IPS DF 6.9 (cell line): ENCODE results near the gene BPIFA1.
A peak's percentile ranks its signal among the peaks of the same experiment; 100 is the strongest.

Experiments used
- DNase-seq: peaks from one replicate; pipeline ENCODE4 v3.0.0-alpha.2; 2013; ENCODE audit warnings: low read depth, low spot score
- H3K27ac ChIP-seq: one replicate; pipeline ENCODE4 v1.5.1; 2013; ENCODE audit warnings: low read length, control low read depth
- H3K27me3 ChIP-seq: 2 replicates; pipeline ENCODE4 v1.6.1; 2013; ENCODE audit warnings: mild to moderate bottlenecking, low read length; ENCODE audit not compliant: control insufficient read depth, insufficient read depth
- H3K36me3 ChIP-seq: 2 replicates; pipeline ENCODE4 v1.6.1; 2013; ENCODE audit warnings: low read length; ENCODE audit not compliant: control insufficient read depth, insufficient read depth
- H3K4me1 ChIP-seq: 2 replicates; pipeline ENCODE4 v1.6.1; 2013; ENCODE audit warnings: low read length; ENCODE audit not compliant: control insufficient read depth, insufficient read depth
- H3K4me3 ChIP-seq: 2 replicates; pipeline ENCODE4 v1.5.1; 2013; ENCODE audit warnings: mild to moderate bottlenecking, low read length
- H3K9me3 ChIP-seq: 2 replicates; pipeline ENCODE4 v1.6.1; 2013; ENCODE audit warnings: low read length, inconsistent platforms; ENCODE audit not compliant: control insufficient read depth, insufficient read depth
- WGBS: extraction: QIAGEN DNeasy Blood & Tissue Kit; methylation state at CpG from one replicate; pipeline ENCODE4 v1.1.7; 2013; ENCODE audit warnings: mixed read lengths, missing lambda C conversion rate; ENCODE audit not compliant: insufficient read length, insufficient coverage; 5-methylcytosine and 5-hydroxymethylcytosine counted together

BPIFA1 gene

GRCh38 chr20:33284284-33284683, 48.5 kb downstream of the BPIFA1 start:
- DNase-seq = no peak
- Histone ChIP-seq H3K27me3 (no peaks in the 10 kb centered on the region), H3K4me3 (no peak overlapping the region), H3K27ac (no peak overlapping the region), H3K36me3 (no peaks in the 10 kb centered on the region), H3K4me1 (no peaks in the 10 kb centered on the region; the same call in 1 of the 2 replicates), H3K9me3 (no peaks in the 10 kb centered on the region)
- WGBS = no CpG with 5 or more reads among the region's 4 CpGs

- H3K36me3 ChIP-seq = no peaks in the 10 kb centered on the region
- no peaks in the 10 kb centered on the region for H3K27me3 ChIP-seq
- WGBS = no CpG with 5 or more reads among the region's 2 CpGs
- no peaks in the 10 kb centered on the region; the same call in 1 of the 2 replicates for H3K4me1 ChIP-seq
- no peaks in the 10 kb centered on the region for H3K9me3 ChIP-seq
- H3K27ac ChIP-seq = no peak overlapping the region
- H3K4me3 ChIP-seq = no peak overlapping the region
- no peak for DNase-seq
These were observed 49.1 kb downstream of the BPIFA1 start for GRCh38 chr20:33284937-33285336.

- Histone ChIP-seq H3K27me3 (no peaks in the 10 kb centered on the region), H3K4me3 (no peak overlapping the region), H3K36me3 (no peaks in the 10 kb centered on the region), H3K4me1 (no peaks in the 10 kb centered on the region; the same call in 1 of the 2 replicates), H3K9me3 (no peaks in the 10 kb centered on the region), H3K27ac (no peak overlapping the region)
- WGBS = no CpG with 5 or more reads among the region's 10 CpGs
- no peak for DNase-seq
These were observed 50.2 kb downstream of the BPIFA1 start for GRCh38 chr20:33285861-33286495.

- H3K4me1 ChIP-seq = no peaks in the 10 kb centered on the region; the same call in 1 of the 2 replicates
- no peak overlapping the region for H3K4me3 ChIP-seq
- no peak for DNase-seq
- no peaks in the 10 kb centered on the region for H3K27me3 ChIP-seq
- H3K9me3 ChIP-seq = no peaks in the 10 kb centered on the region
- H3K36me3 ChIP-seq = no peaks in the 10 kb centered on the region
- H3K27ac ChIP-seq = no peak overlapping the region
These were observed 52.1 kb downstream of the BPIFA1 start for GRCh38 chr20:33287884-33288283.

- Histone ChIP-seq H3K36me3 (no peaks in the 10 kb centered on the region), H3K27ac (no peak overlapping the region), H3K4me3 (no peak overlapping the region), H3K27me3 (no peaks in the 10 kb centered on the region), H3K9me3 (no peaks in the 10 kb centered on the region), H3K4me1 (no peaks in the 10 kb centered on the region; the same call in 1 of the 2 replicates)
- DNase-seq = no peak
- no CpG with 5 or more reads among the region's 13 CpGs for WGBS
These were observed 55.1 kb downstream of the BPIFA1 start for GRCh38 chr20:33290852-33291251.

GRCh38 chr20:33291416-33291815, 55.6 kb downstream of the BPIFA1 start:
- Histone ChIP-seq H3K4me3 (no peak overlapping the region), H3K36me3 (no peaks in the 10 kb centered on the region), H3K27ac (no peak overlapping the region)

GRCh38 chr20:33291830-33292355, 56.1 kb downstream of the BPIFA1 start:
- Histone ChIP-seq H3K36me3 (no peaks in the 10 kb centered on the region), H3K4me3 (no peak overlapping the region), H3K4me1 (no peaks in the 10 kb centered on the region; the same call in 1 of the 2 replicates), H3K27ac (no peak overlapping the region), H3K9me3 (no peaks in the 10 kb centered on the region), H3K27me3 (no peaks in the 10 kb centered on the region)
- no CpG with 5 or more reads among the region's 7 CpGs for WGBS
- peak; percentile 70 for DNase-seq

More at GRCh38 chr20:33291416-33291815, 55.6 kb downstream of the BPIFA1 start:
- H3K27me3 ChIP-seq = no peaks in the 10 kb centered on the region
- no peaks in the 10 kb centered on the region; the same call in 1 of the 2 replicates for H3K4me1 ChIP-seq
- no CpG with 5 or more reads among the region's 8 CpGs for WGBS
- H3K9me3 ChIP-seq = no peaks in the 10 kb centered on the region
- no peak for DNase-seq
